Endothelial cell of umbilical vein (primary cell): ENCODE measurements around the gene OR5J2. TPM values are rescaled to one million over a fixed set of nuclear protein-coding genes. Genes with fewer than 3 reads are reported as not detected.

ENCODE experiments used
- Bru-seq: library from RNA; stranded (reverse); fragments of 400-500 nt; gene quantifications from one replicate; lab custom pipeline; 2021; lab: Mats Ljungman, UMichigan
- BruChase-seq, 2 experiments: library from RNA; stranded (reverse); fragments of 400-500 nt; gene quantifications; one replicate each; lab custom pipeline; 2021; lab: Mats Ljungman, UMichigan
- BruUV-seq: library from RNA; stranded (reverse); fragments of 400-500 nt; replicated peaks from 2 replicates; lab custom pipeline; 2021; lab: Mats Ljungman, UMichigan
- CTCF ChIA-PET: fragments of 300-600, 350-600 bp; sonication (Branson Sonifier 250); formaldehyde crosslinking; loops from one replicate; lab custom pipeline; 2021; ENCODE audit warnings: antibody characterized with exemption, inconsistent platforms; lab: Charles Lee
- POLR2A ChIA-PET: fragments of 300-600, 350-600 bp; sonication (Branson Sonifier 250); formaldehyde crosslinking; loops from one replicate; lab custom pipeline; 2021; ENCODE audit warnings: antibody characterized with exemption, inconsistent platforms; lab: Charles Lee
- DNase-seq: peaks from one replicate; pipeline ENCODE4 v3.0.0-alpha.2; 2011; ENCODE audit warnings: low read depth, low spot score
- FAIRE-seq: peaks from 2 replicates; lab custom pipeline; 2011; peaks lifted over from hg19 to GRCh38; lab: Jason Lieb, UNC
- H2AFZ ChIP-seq: 2 replicates; pipeline ENCODE4 v1.6.0; 2012; ENCODE audit warnings: low read depth, low read length, control low read depth, inconsistent platforms
- H3K27ac ChIP-seq: 2 replicates; pipeline ENCODE4 v1.5.1; 2011; ENCODE audit warnings: low read depth, mild to moderate bottlenecking, control low read depth, low read length, moderate library complexity; ENCODE audit not compliant: insufficient read depth
- H3K27me3 ChIP-seq, 2 experiments: 2 replicates each; pipeline versions ENCODE4 v1.6.0 to v1.6.1; 2011; ENCODE audit warnings: low read length in 2 of 2, mixed read lengths in 1 of 2; ENCODE audit not compliant: control insufficient read depth in 2 of 2, insufficient read depth in 2 of 2
- H3K36me3 ChIP-seq, 2 experiments: 2 replicates in 1 of 2; 3 replicates in 1 of 2; pipeline ENCODE4 v1.5.1; 2011; ENCODE audit warnings: low read length in 2 of 2, mild to moderate bottlenecking in 1 of 2, moderate library complexity in 1 of 2; ENCODE audit not compliant: control insufficient read depth in 2 of 2, insufficient read depth in 2 of 2; ENCODE audit errors: extremely low read depth in 1 of 2
- H3K4me1 ChIP-seq: 3 replicates; pipeline ENCODE4 v1.5.1; 2011; ENCODE audit warnings: mild to moderate bottlenecking, low read length; ENCODE audit not compliant: control insufficient read depth, insufficient read depth; ENCODE audit errors: extremely low read depth
- H3K4me2 ChIP-seq: 2 replicates; pipeline ENCODE4 v1.6.1; 2011; ENCODE audit warnings: low read length, control low read depth, mixed read lengths; ENCODE audit not compliant: insufficient read depth
- H3K4me3 ChIP-seq, 3 experiments: fragments of 200-600 bp in 1 of 3; sonication (generic), shearing (Covaris generic) in 1 of 3; replicated peaks in 1 of 3; 2 replicates each; pipeline ENCODE4 v1.5.1; 2011 to 2016; ENCODE audit warnings: control low read depth in 3 of 3, low read length in 3 of 3, mild to moderate bottlenecking in 2 of 3, inconsistent platforms in 1 of 3, low read depth in 1 of 3, moderate library complexity in 1 of 3; ENCODE audit not compliant: insufficient read depth in 1 of 3
- H3K79me2 ChIP-seq: 2 replicates; pipeline ENCODE4 v1.6.0; 2012; ENCODE audit warnings: low read length, inconsistent platforms; ENCODE audit not compliant: control insufficient read depth, insufficient read depth
- H3K9ac ChIP-seq: replicated peaks from 2 replicates; pipeline ENCODE3; 2011; ENCODE audit warnings: low read length, control low read depth; ENCODE audit not compliant: insufficient read depth; ENCODE audit errors: extremely low read depth
- H3K9me1 ChIP-seq: replicated peaks from 3 replicates; pipeline ENCODE4 v1.6.0; 2011; ENCODE audit warnings: mild to moderate bottlenecking, low read length; ENCODE audit not compliant: control insufficient read depth, insufficient read depth; ENCODE audit errors: extremely low read depth
- H3K9me3 ChIP-seq: replicated peaks from 2 replicates; pipeline ENCODE4 v1.5.1; 2012; ENCODE audit warnings: low read length, inconsistent platforms; ENCODE audit not compliant: control insufficient read depth, insufficient read depth
- H4K20me1 ChIP-seq: replicated peaks from 2 replicates; pipeline ENCODE3; 2011; ENCODE audit warnings: mild to moderate bottlenecking, low read length; ENCODE audit not compliant: control insufficient read depth, insufficient read depth; ENCODE audit errors: extremely low read depth
- CTCF ChIP-seq, 2 donors: IDR thresholded peaks; 1 replicate in 1 of 2; 2 replicates in 1 of 2; pipeline ENCODE4 v1.5.1; 2011; ENCODE audit warnings: low read length in 2 of 2, mild to moderate bottlenecking in 2 of 2, moderate library complexity in 2 of 2, control low read depth in 1 of 2, inconsistent platforms in 1 of 2, low read depth in 1 of 2; ENCODE audit not compliant: insufficient read depth in 1 of 2; ENCODE audit errors: extremely low read depth in 1 of 2
- EZH2 ChIP-seq: IDR thresholded peaks from 2 replicates; pipeline ENCODE4 v1.6.1; 2012; ENCODE audit warnings: borderline replicate concordance, low read depth, mild to moderate bottlenecking, moderate library complexity, low read length, inconsistent platforms; ENCODE audit not compliant: severe bottlenecking
- FOS ChIP-seq: IDR thresholded peaks from 2 replicates; pipeline ENCODE4 v1.6.1; 2011; ENCODE audit warnings: mild to moderate bottlenecking, low read length, moderate library complexity, borderline replicate concordance; ENCODE audit not compliant: insufficient read depth
- GATA2 ChIP-seq: IDR thresholded peaks from 2 replicates; pipeline ENCODE4 v1.7.0; 2011; ENCODE audit warnings: low read depth, mild to moderate bottlenecking, moderate library complexity, mixed read lengths, low read length; ENCODE audit not compliant: insufficient read length, insufficient read depth
- JUN ChIP-seq: IDR thresholded peaks from 2 replicates; pipeline ENCODE4 v1.6.1; 2011; ENCODE audit warnings: borderline replicate concordance, low read depth; ENCODE audit not compliant: insufficient read length, insufficient read depth
- MAX ChIP-seq: IDR thresholded peaks from 2 replicates; pipeline ENCODE4 v1.6.1; 2011; ENCODE audit not compliant: insufficient read depth, insufficient read length
- MYC ChIP-seq: IDR thresholded peaks from one replicate; pipeline ENCODE4 v1.6.1; 2011; ENCODE audit warnings: mild to moderate bottlenecking, low read depth, low read length
- POLR2A ChIP-seq: IDR thresholded peaks from 2 replicates; pipeline ENCODE4 v1.6.1; 2012; ENCODE audit warnings: low read depth, mild to moderate bottlenecking, control low read depth, low read length
- POLR2AphosphoS5 ChIP-seq: IDR thresholded peaks from 2 replicates; pipeline ENCODE4 v1.6.1; 2012; ENCODE audit warnings: low read depth, mild to moderate bottlenecking, control low read depth, low read length, moderate library complexity; ENCODE audit not compliant: insufficient read depth
- dilution Hi-C: fragments of 300-500 bp; cut with MboI; formaldehyde crosslinking; loops from one replicate; pipeline ENCODE4 v1.15.0; 2019; ENCODE audit warnings: low sequenced_read_pairs; ENCODE audit not compliant: extremely low pct_ligation_motif_present
- intact Hi-C: fragments of 100-400 bp; cut with micrococcal nuclease; formaldehyde crosslinking; loops from one replicate; pipeline ENCODE4 v1.10.0; 2022
- long read RNA-seq: library from polyadenylated mRNA; stranded (forward); transcript quantifications from one replicate; pipeline ENCODE4 v2.0.0, GENCODE V29; 2021
- polyA minus RNA-seq, 3 experiments: library from RNA; depleted of rRNA, polyadenylated mRNA; stranded (reverse); fragments of >200 nt; gene quantifications; 1 replicate in 1 of 3; 2 replicates in 2 of 3; pipeline ENCODE4 v1.2.3, GENCODE V29; 2011
- polyA plus RNA-seq, 4 experiments: library from polyadenylated mRNA; depleted of rRNA in 3 of 4; stranded (reverse) in 3 of 4; unstranded in 1 of 4; fragments of >200 nt; gene quantifications; 2 replicates each; pipeline versions ENCODE4 v1.2.1 to v1.2.3, GENCODE V29; 2011 to 2012; ENCODE audit warnings: missing spikeins in 1 of 4
- total RNA-seq: library from RNA; stranded (reverse); gene quantifications from 2 replicates; pipeline ENCODE4 v1.2.3, GENCODE V29; 2021

The OR5J2 gene
- total RNA-seq (not detected in 2 replicates), polyA plus RNA-seq (not detected in 2 replicates), polyA minus RNA-seq (not detected in 2 replicates), Bru-seq, nascent RNA (not detected), BruChase-seq, experiment 1, labeled RNA remaining after a 6-hour chase (not detected), BruChase-seq, experiment 2, labeled RNA remaining after a 2-hour chase (not detected)
- polyA plus RNA-seq (2011; cell fraction: cytosol; rRNA removed) = not detected in 2 replicates
- not detected in 2 replicates for polyA plus RNA-seq (2011; cell fraction: nucleus; rRNA removed)
- polyA plus RNA-seq (2012) = not detected in 2 replicates
- not detected for polyA minus RNA-seq (2011; cell fraction: cytosol; rRNA and poly(A)+ RNA removed)
- polyA minus RNA-seq (2011; cell fraction: nucleus; rRNA and poly(A)+ RNA removed) = not detected in 2 replicates
- long read RNA-seq = 0 reads

GRCh38 chr11:56176318-56176717 is at the start of gene OR5J2:
OR5J2 (plus strand) TSS chr11:56176618; CDS start chr11:56176618, 0 bp downstream.
- peaks cover 3% of the 10 kb centered on the region for H3K9me3 ChIP-seq
- H3K4me1 ChIP-seq = no peaks in the 10 kb centered on the region
- no peak within 1 kb of the TSS for H3K9ac ChIP-seq
- no peaks in the 10 kb centered on the region for H3K79me2 ChIP-seq
- dilution Hi-C loops (no loop called here), intact Hi-C loops (no loop called here)
- DNase-seq (no peak), FAIRE-seq (no peak)
- no TSS peak for BruUV-seq
- H3K4me3 ChIP-seq = no peak within 1 kb of the TSS
- no peak within 1 kb of the TSS for H3K27ac ChIP-seq
- no peaks in the 10 kb centered on the region for H3K9me1 ChIP-seq
- ChIA-PET POLR2A (no interaction called here), CTCF (no interaction called here)
- H3K4me2 ChIP-seq = no peak within 1 kb of the TSS
- no peak within 1 kb of the TSS for H2AFZ ChIP-seq
- no peaks in the 10 kb centered on the region for H3K36me3 ChIP-seq
- TF ChIP-seq FOS (no peak), CTCF (IDR thresholded peaks at IDR 0.05; ENCODE audit: extremely low read depth in 1 of 2, insufficient read depth in 1 of 2, low read depth in 1 of 2, low read length in 2 of 2) (no peak), POLR2A (no peak), GATA2 (no peak), MYC (no peak), EZH2 (no peak), POLR2AphosphoS5 (no peak), JUN (no peak), MAX (no peak)
- H4K20me1 ChIP-seq = no peaks in the 10 kb centered on the region
- H3K27me3 ChIP-seq = no peaks in the 10 kb centered on the region
